CD4-positive, alpha-beta T cell treated with Interleukin-1 beta for 1 hour (primary cell): ENCODE measurements around the gene ARHGEF6.

Experiments used
- DNase-seq, 2 donors: peaks; one replicate each; pipeline ENCODE4 v3.0.0-alpha.2; 2020 to 2022

Gene ARHGEF6

GRCh38 chrX:136636121-136636520 is 144.6 kb downstream of the ARHGEF6 start:
- no peak for DNase-seq

GRCh38 chrX:136635235-136635634 is 145.5 kb downstream of the ARHGEF6 start:
- peak in 1 of 2 donors; percentile 59 for DNase-seq

GRCh38 chrX:136630881-136631280 is 149.9 kb downstream of the ARHGEF6 start:
- no peak for DNase-seq

- DNase-seq = no peak
Measured at GRCh38 chrX:136629084-136629750, 151.5 kb downstream of the ARHGEF6 start.

GRCh38 chrX:136627409-136627808 is 153.3 kb downstream of the ARHGEF6 start:
- peak in 1 of 2 donors; percentile 44 for DNase-seq

GRCh38 chrX:136626891-136627290 is 153.8 kb downstream of the ARHGEF6 start:
- no peak for DNase-seq

GRCh38 chrX:136626237-136626636 is 154.5 kb downstream of the ARHGEF6 start:
- no peak for DNase-seq

- no peak for DNase-seq
Measured at GRCh38 chrX:136625246-136625645, 155.5 kb downstream of the ARHGEF6 start.

- no peak for DNase-seq
Measured at GRCh38 chrX:136623396-136623795, 157.3 kb downstream of the ARHGEF6 start.

GRCh38 chrX:136622568-136622967 is 158.2 kb downstream of the ARHGEF6 start:
- DNase-seq = no peak

- DNase-seq = no peak
Measured at GRCh38 chrX:136620780-136621179, 160.0 kb downstream of the ARHGEF6 start.

GRCh38 chrX:136619899-136620505 is 160.7 kb downstream of the ARHGEF6 start:
- peak; percentile 22 to 56 for DNase-seq

- DNase-seq = peak in 1 of 2 donors; percentile 51
Measured at GRCh38 chrX:136616987-136617685, 163.6 kb downstream of the ARHGEF6 start.
